Tongue (tissue), 2 donors: ENCODE measurements around the gene DMD. TPM values are rescaled to one million over a fixed set of nuclear protein-coding genes. Genes with fewer than 3 reads are reported as not detected.

Experiments
- DNase-seq: peaks from one replicate; pipeline ENCODE4 v3.0.0-alpha.2; 2015
- total RNA-seq: library from RNA; depleted of rRNA; stranded (reverse); fragments of >200 nt; gene quantifications from one replicate; pipeline ENCODE4 v1.2.3, GENCODE V29; 2014

DMD gene
- total RNA-seq, 1 donor from 2014 or later, result 304 TPM

DNA sequence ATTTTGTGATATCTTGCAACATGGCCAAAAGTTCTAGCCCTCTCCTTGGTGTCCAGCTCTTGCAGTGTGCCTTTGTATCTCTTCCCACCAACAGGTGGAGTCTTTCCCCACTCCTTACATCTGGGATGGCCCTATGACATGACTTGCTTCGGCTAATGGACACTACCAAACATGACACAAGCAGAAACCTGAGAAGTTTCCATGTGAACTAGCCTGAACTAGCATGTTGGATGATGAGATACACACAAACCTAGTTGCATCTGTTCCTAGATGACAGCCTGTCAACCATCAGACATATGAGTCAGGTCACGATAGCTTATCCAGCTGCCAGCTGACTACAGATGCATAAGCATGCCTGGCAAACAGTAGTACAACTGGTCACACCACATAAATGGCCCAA is 1932.0 kb downstream of the DMD start:
- DNase-seq, result no peak

DNA sequence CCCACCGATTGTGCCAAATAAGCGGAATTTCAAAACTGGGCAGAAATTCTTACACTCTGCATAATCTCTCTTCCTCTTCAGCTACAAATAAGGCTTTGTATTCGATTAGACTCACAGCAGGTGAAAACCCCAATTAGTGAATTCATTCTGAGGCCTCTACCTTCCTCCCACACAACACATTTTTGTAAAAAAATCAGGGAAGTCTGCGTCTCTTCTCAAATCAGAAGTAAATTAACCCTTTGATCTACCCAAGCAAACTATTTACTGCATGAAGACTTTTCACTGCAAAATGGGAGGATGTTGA is 1938.9 kb downstream of the DMD start:
- no peak for DNase-seq

DNA sequence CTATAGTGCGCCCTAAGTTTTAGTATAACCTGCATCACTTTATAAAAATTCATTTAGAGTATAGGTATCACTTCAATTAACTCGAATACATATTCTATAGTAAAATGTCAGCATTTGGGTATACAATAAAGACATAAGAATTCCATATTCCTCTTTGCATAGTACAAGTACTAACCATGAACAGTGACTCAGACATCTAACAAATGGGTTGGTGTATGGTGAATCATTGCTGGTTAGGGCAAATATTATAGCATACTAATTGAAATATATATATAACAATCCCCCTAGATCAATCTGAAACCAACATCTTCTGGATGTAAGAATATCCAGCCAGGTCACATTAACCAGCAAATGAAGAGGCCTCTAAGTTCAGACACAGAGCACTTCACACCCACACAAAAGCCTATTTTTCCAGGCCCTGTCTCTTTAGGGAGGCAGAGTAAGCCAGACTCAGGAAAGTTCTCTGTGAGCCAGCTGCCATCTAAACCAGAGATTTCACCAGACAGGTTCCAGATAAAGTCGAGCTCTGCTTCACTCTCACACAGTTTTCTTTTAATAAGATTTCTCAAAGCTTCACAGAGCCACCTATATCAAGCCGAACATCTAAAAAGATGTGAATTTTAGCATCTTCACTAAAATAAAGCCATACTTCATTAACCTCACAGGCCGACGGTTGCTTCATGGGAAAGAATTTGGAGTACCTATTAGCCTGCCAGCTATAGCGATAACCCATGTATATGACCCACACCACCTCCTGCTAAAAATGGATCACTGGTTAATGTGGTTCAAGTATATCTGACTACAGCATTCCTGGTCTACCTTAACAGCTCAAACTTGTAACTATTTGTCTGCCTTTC is 1939.5 kb downstream of the DMD start:
- no peak for DNase-seq

DNA sequence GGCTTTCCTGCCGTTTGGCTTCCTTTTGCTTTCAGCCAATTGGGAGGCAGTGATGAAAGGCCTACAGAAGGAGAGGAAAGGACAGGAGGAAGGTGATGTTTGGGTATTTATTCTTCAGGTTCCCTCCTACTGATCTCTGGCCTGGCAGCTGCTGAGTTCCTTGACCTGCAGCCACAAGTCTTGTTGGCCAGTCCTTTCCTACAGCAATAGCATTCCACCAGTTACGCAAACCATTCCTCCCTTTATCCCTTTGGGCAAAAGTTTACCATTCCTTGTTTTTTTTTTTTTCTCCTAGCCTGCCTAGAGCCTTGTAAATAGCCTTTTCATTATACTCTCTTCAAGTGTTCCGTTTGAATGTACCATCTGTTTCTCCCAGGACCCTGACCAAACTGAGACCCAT is 1941.4 kb downstream of the DMD start:
- no peak for DNase-seq

DNA sequence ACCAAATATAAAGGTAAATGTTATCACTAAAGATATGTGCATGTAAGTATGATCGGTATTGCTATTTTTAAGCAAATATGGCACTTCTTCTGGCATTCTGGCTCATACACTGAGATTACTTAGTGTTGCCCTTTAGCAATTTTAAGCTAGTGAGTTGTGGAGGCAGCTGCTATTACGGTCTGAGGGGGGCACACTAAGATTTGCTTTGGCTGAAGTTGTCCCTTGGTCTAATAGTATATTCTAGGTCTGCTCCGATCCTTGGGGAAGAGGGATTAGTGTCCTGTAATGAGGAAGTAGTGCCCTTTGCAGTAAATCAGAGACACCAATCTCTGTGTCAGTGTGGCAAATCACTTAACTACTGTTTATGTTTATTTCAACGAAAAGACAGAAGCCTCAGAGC is 1943.0 kb downstream of the DMD start:
- peak; percentile 48 for DNase-seq

DNA sequence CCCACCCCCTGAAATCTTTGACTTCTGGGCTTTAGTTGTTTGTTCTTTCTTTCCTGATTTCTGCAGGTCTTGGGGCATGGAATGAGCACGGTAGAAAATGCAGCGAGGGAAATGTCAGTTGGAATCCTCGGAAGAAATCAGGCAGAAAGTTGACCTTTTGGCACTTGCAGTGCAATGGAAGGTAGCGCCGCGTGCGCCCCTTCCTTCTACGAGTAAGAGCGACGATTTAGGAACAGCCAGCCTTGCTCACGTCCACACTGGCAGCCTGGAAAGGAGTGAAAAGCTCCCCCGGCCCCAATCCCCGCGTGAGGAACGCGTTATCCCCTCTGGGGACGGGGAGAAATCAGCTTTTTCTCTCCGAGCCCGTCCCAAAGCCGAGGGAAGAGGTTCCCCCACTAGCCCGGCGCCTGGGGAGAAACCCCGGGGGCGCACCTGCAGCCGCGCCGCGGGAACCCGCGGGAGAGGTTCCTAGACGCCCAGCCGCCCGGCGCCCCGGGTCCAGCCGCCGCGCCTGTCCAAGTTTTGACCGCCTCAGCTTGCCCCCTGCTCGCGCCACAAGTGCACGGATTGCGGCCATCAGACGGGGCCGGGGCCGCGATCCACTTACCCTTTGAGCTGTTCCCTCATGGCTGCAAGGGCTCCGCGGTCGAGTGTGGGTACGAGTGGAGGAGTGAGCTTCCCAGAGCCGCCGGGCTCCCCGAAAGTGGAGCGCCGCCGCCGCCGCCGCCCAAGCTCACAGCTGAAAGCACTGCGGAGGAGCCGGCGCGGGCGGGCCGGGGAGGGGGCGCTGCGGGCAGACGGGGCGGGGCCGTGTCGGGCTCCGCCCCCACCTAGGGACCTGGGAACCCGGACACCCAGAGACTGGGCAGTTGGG is 1944.9 kb downstream of the DMD start:
- DNase-seq, result peak; percentile 55

DNA sequence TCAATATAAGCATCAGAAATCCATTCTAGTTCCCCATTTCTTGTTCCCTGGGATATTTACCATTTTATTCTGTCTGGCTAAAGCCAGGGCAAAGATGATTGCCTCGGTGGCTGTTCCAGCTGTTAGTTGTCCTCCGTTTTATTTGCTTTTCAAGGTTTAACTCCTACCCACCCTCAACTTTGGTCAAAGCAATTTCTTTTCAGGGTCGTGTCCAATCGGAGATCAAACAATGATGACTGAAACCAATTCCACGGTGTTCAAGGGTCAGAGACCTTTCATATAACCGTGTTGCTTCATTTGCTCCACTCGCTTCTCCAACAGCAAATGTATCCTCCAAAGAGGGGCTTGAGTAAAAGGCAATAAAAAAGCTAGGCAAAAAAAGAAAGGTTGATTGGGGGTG is 1946.0 kb downstream of the DMD start:
- no peak for DNase-seq

DNA sequence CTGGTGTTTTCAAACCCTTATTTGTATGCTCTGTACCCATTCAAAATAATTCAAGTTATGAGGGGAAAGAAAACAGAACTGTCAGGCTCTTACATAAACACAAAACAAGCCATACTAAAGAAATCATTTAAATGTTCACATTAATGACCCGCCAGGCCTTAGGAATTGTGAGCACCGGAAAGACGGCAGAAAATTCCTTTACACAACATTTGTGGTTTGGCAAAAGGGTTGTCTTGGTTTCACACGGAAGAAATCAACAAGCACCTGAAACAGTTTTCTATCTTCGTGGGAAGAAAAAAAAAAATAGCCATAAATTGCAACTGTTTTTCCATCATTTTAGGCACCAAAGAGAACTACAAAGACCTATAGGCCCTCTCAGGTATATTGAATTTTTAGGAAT is 1951.0 kb downstream of the DMD start:
- DNase-seq, result no peak

DNA sequence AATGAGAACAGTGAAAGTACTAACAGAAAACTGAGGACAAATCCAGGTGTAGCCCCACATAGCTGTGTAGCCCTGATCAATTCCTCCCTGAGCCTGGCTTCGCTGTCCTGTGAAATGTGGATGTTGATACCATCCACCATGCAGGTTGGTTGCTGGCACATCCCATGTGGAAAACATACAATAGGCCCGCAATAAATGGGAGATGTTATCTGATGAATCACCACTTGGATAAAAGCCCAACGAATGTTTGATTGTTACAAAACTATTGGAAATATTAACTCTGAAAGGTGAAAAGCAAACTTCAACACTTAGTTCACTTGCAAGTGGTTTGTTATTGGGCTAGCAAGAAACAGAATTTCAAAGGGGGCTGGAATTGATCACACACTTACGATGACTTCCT is 1953.2 kb downstream of the DMD start:
- no peak for DNase-seq

DNA sequence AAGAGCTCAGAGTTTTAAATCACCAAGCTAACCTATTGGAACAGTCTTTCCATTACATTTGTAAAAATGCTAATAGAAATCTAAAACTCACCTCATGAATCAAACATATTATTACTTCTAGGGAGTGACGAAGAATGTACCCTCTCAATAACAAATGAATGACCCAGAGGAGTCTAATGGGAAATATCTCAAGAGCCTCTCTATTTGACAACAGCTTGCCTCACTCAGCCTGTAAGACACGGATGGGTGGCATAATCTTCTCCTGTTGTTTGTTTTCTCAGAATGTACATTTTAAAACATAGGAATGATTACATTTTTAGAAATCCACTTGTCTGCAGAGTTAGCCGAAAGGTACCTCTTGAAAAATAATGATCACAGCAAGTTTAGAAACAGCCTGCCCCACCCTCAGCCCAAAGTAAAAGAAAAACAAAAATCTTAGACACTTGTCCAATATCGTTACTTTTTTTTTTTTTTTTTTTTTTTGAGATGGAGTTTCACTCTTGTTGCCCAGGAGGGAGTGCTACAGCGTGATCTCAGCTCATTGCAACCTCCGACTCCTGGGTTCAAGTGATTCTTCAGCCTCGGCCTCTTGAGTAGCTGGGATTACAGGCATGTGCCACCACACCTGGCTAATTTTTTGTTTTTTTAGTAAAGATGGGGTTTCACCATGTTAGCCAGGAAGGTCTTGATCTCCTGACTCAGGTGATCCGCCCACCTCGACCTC is 1955.9 kb downstream of the DMD start:
- no peak for DNase-seq

DNA sequence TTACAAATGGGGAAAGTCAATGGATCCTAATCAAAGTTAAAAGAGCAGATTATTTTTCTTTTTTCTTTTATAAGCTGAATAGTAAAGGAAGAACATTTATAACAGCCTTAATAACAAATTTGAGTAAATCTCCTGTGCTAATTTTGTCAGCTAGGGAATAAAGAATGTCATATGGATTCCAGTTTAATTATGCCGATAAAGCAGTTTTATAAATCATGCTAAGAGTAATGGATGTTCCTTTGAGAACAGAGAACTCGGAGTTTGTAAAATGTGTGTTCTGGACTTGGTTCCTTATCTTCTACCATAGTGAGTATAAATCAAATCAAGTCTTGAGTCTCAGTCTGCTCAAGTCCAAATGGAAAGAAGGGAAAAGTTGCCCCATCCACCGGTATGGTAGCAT is 1959.2 kb downstream of the DMD start:
- DNase-seq, result no peak

DNA sequence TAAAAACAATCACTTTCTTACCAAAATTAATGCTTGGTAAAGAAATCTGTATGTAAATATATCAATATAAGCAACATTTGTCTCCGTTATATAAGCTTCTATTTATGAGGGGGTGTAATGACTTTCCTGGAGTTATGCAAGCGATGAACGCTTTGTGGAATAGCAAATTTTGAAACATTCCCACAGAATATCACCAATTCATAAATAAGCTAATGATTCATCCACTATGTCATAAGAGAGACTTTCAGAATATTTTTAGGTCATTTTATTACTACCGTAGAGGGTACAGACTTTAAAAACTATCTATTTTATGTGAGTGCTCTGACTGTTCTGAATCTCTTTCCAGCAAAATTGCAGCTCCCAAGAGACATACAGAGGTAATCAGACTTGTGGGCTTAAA is 1960.0 kb downstream of the DMD start:
- DNase-seq, result no peak

DNA sequence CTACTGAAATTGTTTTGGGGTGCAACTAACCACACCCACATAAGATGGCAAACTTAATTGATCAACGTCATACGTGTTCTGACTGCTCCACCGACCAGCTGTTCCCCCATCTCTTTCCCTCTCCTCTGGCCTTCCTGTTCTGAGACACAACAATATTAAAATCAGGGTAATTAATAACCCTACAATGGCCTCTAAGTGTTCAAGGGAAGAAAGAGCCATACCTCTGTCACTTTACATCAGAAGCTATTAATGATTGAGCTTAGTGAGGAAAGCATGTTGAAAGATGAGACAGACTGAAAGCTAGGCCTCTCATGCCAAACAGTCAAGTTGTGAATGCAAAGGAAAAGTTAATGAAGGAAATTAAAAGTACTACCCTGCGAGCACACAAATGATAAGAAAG is 1965.6 kb downstream of the DMD start:
- no peak for DNase-seq

DNA sequence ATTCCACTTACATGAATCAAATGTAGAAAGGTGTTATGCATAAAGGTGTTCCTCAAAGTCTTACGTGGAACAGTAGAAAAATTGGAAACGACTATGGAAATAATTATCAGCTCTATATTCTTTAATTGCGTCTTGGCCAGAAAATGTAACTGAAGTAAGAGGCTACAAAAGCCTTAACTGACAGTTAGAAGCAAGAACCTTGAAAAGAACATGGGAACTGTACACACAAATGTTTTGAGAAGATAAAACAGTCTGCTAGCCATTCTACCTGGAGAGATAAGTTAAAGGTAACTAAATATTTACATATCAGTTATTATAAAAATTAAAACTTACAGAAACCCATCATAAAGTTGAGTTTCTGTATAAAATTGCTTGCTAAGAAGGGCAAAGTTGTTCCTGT is 1967.5 kb downstream of the DMD start:
- DNase-seq, result no peak

DNA sequence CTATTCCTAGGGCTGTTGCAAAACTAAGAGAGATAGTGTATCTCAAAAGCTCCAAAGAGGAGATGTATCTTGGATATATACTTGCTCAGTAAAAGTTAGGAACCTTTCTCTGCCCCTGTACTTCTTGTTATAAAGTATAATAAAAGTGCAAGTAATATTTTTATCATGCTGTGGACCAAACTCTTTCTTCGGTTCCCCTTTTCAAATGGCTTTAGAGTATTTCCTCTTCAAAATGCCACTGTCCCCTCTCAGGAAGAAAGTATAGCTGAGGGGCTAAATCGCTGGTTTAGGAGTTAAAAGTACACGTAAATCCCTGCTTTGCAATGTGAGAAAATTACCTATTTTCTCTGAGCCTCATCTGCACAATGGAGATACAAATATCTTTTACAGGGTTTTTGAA is 1970.4 kb downstream of the DMD start:
- no peak for DNase-seq

DNA sequence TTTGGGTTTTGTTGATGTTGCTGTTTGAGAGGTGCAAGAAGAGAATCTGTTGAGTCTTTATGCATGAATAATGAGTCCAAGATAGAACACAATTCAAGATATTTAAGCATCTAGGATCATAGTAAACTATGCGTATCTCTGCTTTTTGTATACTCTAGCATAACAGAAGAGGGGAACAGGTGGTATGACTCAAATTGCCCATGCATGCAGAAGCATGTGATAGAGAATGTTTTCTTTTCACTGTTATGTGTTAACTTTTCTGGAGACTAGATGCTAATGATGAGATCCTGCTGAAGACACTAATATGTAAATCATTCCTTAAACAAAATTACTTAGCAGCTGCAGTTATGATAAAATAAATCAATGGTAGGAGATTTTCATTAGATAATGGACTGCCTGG is 1974.2 kb downstream of the DMD start:
- DNase-seq, result no peak

DNA sequence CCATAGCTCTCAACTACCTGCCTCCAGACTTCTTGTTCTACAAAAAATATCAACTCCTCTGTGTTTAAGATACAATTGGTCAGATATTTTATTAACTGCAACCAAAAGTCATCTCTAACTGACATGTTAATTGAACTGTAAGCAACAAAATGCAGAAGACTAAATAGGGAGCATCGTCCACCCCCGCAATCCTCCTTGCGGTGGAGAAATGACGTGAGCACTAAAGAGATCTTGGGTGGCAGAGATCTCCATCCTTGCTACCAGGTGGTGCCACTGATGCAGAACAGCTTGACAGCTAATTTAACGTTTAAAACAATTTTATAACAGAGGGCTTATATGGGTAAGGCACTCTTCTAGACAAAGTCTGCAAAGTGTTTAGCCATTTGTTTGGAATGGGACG is 1975.1 kb downstream of the DMD start:
- no peak for DNase-seq

DNA sequence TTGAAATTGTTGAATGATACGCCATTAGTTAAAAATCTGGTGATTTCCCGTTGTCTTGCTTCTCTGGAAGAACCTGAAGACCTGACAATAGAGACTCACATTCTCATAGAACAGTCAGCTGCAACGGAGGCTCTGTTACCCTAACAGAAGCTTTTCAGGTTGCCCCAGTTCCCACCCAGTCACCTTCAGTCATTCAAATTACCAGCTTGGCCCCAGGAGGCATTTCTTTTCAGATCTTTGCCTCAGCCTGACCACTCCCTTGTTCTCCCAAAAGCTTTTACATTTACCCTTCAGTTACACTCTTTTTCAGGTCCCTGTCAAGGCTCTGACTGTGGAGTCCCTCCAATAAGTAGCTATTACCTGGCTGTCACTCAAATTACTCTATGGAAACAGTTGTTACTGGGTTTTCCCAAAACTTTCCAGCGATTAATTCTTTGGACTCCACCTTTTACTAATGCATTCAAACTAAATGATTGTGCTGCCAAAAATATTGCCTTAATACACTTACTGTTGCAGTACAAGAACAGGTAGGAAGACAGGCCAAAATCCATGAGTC is 1977.3 kb downstream of the DMD start:
- DNase-seq, result no peak

DNA sequence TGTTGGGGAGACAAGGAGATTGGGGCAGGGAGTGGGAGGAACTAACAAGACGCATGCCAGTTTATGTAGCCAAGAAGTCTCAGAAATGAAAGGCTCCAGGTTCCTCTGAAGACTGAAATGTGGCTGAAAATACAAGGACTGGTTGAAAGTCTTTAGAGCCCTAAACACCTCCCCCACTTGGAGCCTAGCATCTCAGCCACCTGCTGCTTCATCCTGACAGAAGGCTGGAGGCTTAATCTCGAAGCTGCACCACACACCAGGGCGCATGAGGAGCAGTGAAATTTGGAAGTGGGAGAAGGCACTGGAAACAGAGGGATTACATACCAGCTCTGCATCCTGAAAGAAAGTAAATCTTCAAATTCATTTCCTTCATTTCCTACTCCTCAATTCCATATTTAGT is 1978.8 kb downstream of the DMD start:
- DNase-seq, result no peak

DNA sequence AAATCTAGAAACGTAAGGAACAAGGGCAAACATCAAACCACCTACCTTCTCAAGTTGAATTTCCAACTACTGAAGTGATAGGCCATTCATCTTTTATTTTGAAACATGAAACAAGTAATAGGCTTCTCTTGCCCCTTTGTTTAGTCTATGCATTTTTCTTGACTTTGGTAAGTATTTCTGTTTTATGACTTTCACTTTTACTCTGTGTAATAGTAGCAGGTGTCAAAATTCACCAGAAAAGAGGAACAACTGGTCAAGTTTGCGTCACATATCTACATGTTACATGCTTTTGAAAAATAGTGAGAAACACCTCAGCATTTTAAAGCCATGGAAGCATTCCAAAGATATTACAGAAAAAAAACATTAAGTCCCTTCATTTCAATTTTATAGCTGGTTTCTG is 1982.4 kb downstream of the DMD start:
- peak; percentile 26 for DNase-seq

DNA sequence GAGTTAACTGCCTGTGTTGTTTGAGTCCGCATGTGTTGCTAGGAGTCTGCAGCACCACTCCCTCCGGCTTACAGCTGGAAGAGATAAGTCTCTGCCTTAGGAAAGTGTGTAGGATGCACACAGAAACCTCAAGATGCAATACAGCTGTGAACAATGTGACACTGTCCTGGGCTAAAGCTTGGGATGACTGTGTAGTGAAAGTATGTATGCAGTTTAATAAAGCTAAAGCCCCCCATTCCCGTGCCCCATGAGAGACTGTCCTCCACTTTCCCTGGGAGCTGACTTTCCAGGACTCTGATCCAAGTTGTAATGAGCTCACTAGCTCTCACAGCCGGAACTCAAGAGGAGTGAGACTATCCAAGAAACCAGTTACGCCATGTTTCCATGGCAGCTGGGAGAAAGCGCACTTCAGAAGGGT is 1982.9 kb downstream of the DMD start:
- DNase-seq, result peak; percentile 81

DNA sequence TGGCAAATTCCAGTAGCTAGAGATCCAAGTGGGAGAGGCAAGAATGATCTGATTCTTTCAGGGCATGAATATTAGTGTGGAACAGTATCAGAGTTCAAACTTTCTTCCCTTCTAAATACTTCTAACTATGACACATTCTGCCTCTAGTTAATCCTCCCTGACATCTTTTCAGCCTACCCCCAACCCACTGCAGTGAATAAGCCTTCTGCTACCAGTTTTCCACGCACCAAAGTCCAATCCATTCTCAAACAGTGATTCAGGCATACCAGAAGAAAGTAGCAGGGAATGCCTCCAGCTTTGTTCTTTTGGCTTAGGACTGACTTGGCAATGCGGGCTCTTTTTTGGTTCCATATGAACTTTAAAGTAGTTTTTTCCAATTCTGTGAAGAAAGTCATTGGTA is 1984.1 kb downstream of the DMD start:
- no peak for DNase-seq

DNA sequence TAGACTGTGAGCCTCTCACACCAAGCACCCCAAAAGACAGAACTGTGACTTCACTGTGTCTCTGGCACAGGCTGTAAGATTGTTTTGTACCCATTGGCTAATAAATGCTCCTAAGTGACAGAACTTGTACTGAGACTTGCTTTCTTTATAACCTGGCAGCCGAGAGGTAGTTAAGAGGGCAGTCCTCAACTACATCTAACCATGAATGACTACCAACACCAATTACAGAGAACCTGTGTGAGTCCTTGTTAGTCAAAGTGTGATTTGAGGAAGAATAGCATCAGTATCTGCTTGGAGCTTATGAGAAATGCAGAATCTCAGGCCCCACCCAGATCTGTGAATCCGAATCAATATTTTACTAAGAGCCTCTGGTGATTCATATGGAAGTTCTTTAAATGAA is 1985.5 kb downstream of the DMD start:
- no peak for DNase-seq
